Trophoblast cell (in vitro differentiated cells and primary cell): ENCODE data around the gene GRHPR.

Experiments used
- DNase-seq, 2 donors: peaks; one replicate each; pipeline ENCODE4 v3.0.0-alpha.2; 2016
- H2AFZ ChIP-seq: 2 replicates; pipeline ENCODE4 v1.6.1; 2013; ENCODE audit warnings: low read length, moderate library complexity, mild to moderate bottlenecking; ENCODE audit not compliant: insufficient read depth, poor library complexity
- H2AK5ac ChIP-seq: 2 replicates; pipeline ENCODE4 v1.6.1; 2013; ENCODE audit warnings: mild to moderate bottlenecking, low read length
- H2BK120ac ChIP-seq: 2 replicates; pipeline ENCODE4 v1.6.1; 2013; ENCODE audit warnings: low read length, mild to moderate bottlenecking, moderate library complexity; ENCODE audit not compliant: insufficient read depth, poor library complexity
- H2BK12ac ChIP-seq: 2 replicates; pipeline ENCODE4 v1.6.1; 2013; ENCODE audit warnings: mild to moderate bottlenecking, low read length, moderate library complexity
- H2BK5ac ChIP-seq: 2 replicates; pipeline ENCODE4 v1.6.1; 2013; ENCODE audit warnings: low read length, low read depth, moderate library complexity, mild to moderate bottlenecking; ENCODE audit not compliant: poor library complexity
- H3K14ac ChIP-seq: 2 replicates; pipeline ENCODE4 v1.6.1; 2013; ENCODE audit warnings: mild to moderate bottlenecking, low read length
- H3K18ac ChIP-seq: 2 replicates; pipeline ENCODE4 v1.6.1; 2013; ENCODE audit warnings: mild to moderate bottlenecking, low read length
- H3K23ac ChIP-seq: 2 replicates; pipeline ENCODE4 v1.6.1; 2013; ENCODE audit warnings: low read length
- H3K27ac ChIP-seq: 2 replicates; pipeline ENCODE4 v1.5.1; 2013; ENCODE audit warnings: low read depth, mild to moderate bottlenecking, inconsistent platforms, low read length, moderate library complexity
- H3K27me3 ChIP-seq: 2 replicates; pipeline ENCODE4 v1.6.1; 2013; ENCODE audit warnings: inconsistent platforms, mild to moderate bottlenecking, low read length, moderate library complexity; ENCODE audit not compliant: insufficient read depth
- H3K36me3 ChIP-seq, 2 experiments: 1 replicate in 1 of 2; 2 replicates in 1 of 2; pipeline ENCODE4 v1.6.1; 2013; ENCODE audit warnings: low read length in 2 of 2, mild to moderate bottlenecking in 2 of 2, moderate library complexity in 1 of 2; ENCODE audit not compliant: insufficient read depth in 2 of 2, control insufficient read depth in 1 of 2
- H3K4ac ChIP-seq: 2 replicates; pipeline ENCODE4 v1.6.1; 2013; ENCODE audit warnings: low read depth, mild to moderate bottlenecking, low read length, moderate library complexity
- H3K4me1 ChIP-seq, 2 experiments: 1 replicate in 1 of 2; 2 replicates in 1 of 2; pipeline ENCODE4 v1.6.1; 2013; ENCODE audit warnings: low read length in 2 of 2, mild to moderate bottlenecking in 2 of 2, moderate library complexity in 1 of 2; ENCODE audit not compliant: insufficient read depth in 2 of 2, control insufficient read depth in 1 of 2
- H3K4me2 ChIP-seq: 2 replicates; pipeline ENCODE4 v1.6.1; 2013; ENCODE audit warnings: inconsistent platforms, mild to moderate bottlenecking, low read length, moderate library complexity
- H3K4me3 ChIP-seq: 2 replicates; pipeline ENCODE4 v1.5.1; 2013; ENCODE audit warnings: mild to moderate bottlenecking, low read depth, low read length, inconsistent platforms
- H3K79me1 ChIP-seq: one replicate; pipeline ENCODE4 v1.6.1; 2013; ENCODE audit warnings: low read length
- H3K79me2 ChIP-seq: 2 replicates; pipeline ENCODE4 v1.6.1; 2013; ENCODE audit warnings: low read length, mild to moderate bottlenecking; ENCODE audit not compliant: control insufficient read depth, insufficient read depth, poor library complexity
- H3K9ac ChIP-seq: 2 replicates; pipeline ENCODE4 v1.6.1; 2013; ENCODE audit warnings: mild to moderate bottlenecking, low read length
- H3K9me3 ChIP-seq: 2 replicates; pipeline ENCODE4 v1.6.1; 2013; ENCODE audit warnings: low read depth, mild to moderate bottlenecking, control low read depth, inconsistent platforms, low read length; ENCODE audit not compliant: insufficient read depth
- H4K12ac ChIP-seq: 2 replicates; pipeline ENCODE4 v1.6.1; 2013; ENCODE audit warnings: low read depth, mild to moderate bottlenecking, low read length, moderate library complexity
- H4K8ac ChIP-seq: 2 replicates; pipeline ENCODE4 v1.6.1; 2013; ENCODE audit warnings: low read depth, mild to moderate bottlenecking, low read length, moderate library complexity
- H4K91ac ChIP-seq: one replicate; pipeline ENCODE4 v1.6.1; 2013; ENCODE audit warnings: low read depth, mild to moderate bottlenecking, low read length, moderate library complexity
- WGBS: extraction: QIAGEN DNeasy Blood & Tissue Kit; methylation state at CpG from one replicate; pipeline ENCODE4 v1.1.7; 2013; ENCODE audit warnings: missing lambda C conversion rate; ENCODE audit not compliant: insufficient read length, insufficient coverage; ENCODE audit errors: extremely low coverage; 5-methylcytosine and 5-hydroxymethylcytosine counted together

The GRHPR gene

GRCh38 chr9:37447111-37447510 is 24.6 kb downstream of the GRHPR start:
- H2AFZ ChIP-seq: no peak overlapping the region
- no peak overlapping the region for H3K9ac ChIP-seq
- H3K79me2 ChIP-seq: peaks cover 1% of the 10 kb centered on the region
- H3K79me1 ChIP-seq: no peaks in the 10 kb centered on the region
- H3K4me2 ChIP-seq: no peak overlapping the region
- no peaks in the 10 kb centered on the region for H3K27me3 ChIP-seq
- H3K36me3 ChIP-seq: peaks cover 7 to 10% of the 10 kb centered on the region in 2 experiments
- no peak for DNase-seq
- no peak overlapping the region for H4K8ac ChIP-seq
- no peak overlapping the region for H2AK5ac ChIP-seq
- H2BK120ac ChIP-seq: no peak overlapping the region
- H3K14ac ChIP-seq: no peak overlapping the region
- H2BK5ac ChIP-seq: no peak overlapping the region
- H3K27ac ChIP-seq: no peak overlapping the region
- no peak overlapping the region for H3K4ac ChIP-seq
- H3K23ac ChIP-seq: no peak overlapping the region
- H4K12ac ChIP-seq: no peak overlapping the region
- H4K91ac ChIP-seq: no peak overlapping the region
- H3K4me1 ChIP-seq: no peaks in the 10 kb centered on the region
- H3K9me3 ChIP-seq: no peaks in the 10 kb centered on the region
- no peak overlapping the region for H3K4me3 ChIP-seq
- no peak overlapping the region for H2BK12ac ChIP-seq
- H3K18ac ChIP-seq: no peak overlapping the region

GRCh38 chr9:37449862-37450632 is 27.6 kb downstream of the GRHPR start:
- peaks cover 0 to 1% of the 10 kb centered on the region in 2 experiments for H3K4me1 ChIP-seq
- H3K4ac ChIP-seq: no peak overlapping the region
- no peak overlapping the region for H3K18ac ChIP-seq
- no peak overlapping the region for H2BK12ac ChIP-seq
- no peak overlapping the region for H3K9ac ChIP-seq
- H3K27me3 ChIP-seq: no peaks in the 10 kb centered on the region
- H2AFZ ChIP-seq: no peak overlapping the region
- no peak overlapping the region for H2BK5ac ChIP-seq
- no peak overlapping the region for H4K12ac ChIP-seq
- H2BK120ac ChIP-seq: no peak overlapping the region
- H3K79me1 ChIP-seq: no peaks in the 10 kb centered on the region
- no peak overlapping the region for H3K4me3 ChIP-seq
- H3K9me3 ChIP-seq: no peaks in the 10 kb centered on the region
- WGBS: no CpG with 5 or more reads among the region's 12 CpGs
- no peak overlapping the region for H3K14ac ChIP-seq
- no peak overlapping the region for H4K8ac ChIP-seq
- no peak for DNase-seq
- H3K79me2 ChIP-seq: no peaks in the 10 kb centered on the region
- no peak overlapping the region for H3K23ac ChIP-seq
- H3K36me3 ChIP-seq: peaks cover 3 to 7% of the 10 kb centered on the region in 2 experiments
- no peak overlapping the region for H3K4me2 ChIP-seq
- H2AK5ac ChIP-seq: no peak overlapping the region
- H3K27ac ChIP-seq: no peak overlapping the region
- H4K91ac ChIP-seq: no peak overlapping the region

DNA sequence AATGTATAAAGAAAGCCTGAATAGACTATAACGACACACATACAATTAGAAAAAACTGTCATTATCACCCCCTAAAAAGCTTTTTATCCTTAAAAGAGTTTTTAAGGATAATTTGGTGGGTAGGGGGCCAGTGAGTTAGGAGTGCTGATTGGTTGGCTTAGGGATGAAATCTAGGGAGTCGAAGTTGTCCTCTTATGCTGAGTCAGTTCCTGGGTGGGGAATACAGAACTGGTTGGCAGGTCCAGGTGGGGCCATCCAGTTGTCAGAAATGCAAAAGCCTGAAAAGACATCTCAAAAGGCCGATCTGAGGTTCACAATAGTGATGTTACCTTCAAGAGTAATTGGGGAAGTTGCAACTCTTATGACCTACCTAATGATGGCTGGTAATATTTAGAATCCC is 29.1 kb downstream of the GRHPR start:
- Histone ChIP-seq H2AK5ac (no peak overlapping the region), H3K23ac (no peak overlapping the region), H3K27ac (no peak overlapping the region), H3K4me1 (peaks cover 0 to 1% of the 10 kb centered on the region in 2 experiments), H3K36me3 (peaks cover 3 to 8% of the 10 kb centered on the region in 2 experiments), H3K9ac (no peak overlapping the region), H3K4ac (no peak overlapping the region), H2AFZ (no peak overlapping the region), H2BK12ac (no peak overlapping the region), H3K4me2 (no peak overlapping the region), H3K4me3 (no peak overlapping the region), H3K14ac (no peak overlapping the region), H4K8ac (no peak overlapping the region), H3K9me3 (no peaks in the 10 kb centered on the region), H4K12ac (no peak overlapping the region), H3K18ac (no peak overlapping the region), H4K91ac (no peak overlapping the region), H2BK120ac (no peak overlapping the region), H3K79me1 (no peaks in the 10 kb centered on the region), H2BK5ac (no peak overlapping the region), H3K79me2 (no peaks in the 10 kb centered on the region), H3K27me3 (no peaks in the 10 kb centered on the region)
- WGBS: no CpG with 5 or more reads among the region's 3 CpGs
- DNase-seq: no peak

- H3K14ac ChIP-seq: no peak overlapping the region
- no peak overlapping the region for H3K18ac ChIP-seq
- no peak overlapping the region for H2AFZ ChIP-seq
- no peak overlapping the region for H2BK120ac ChIP-seq
- H3K27me3 ChIP-seq: no peaks in the 10 kb centered on the region
- no CpG with 5 or more reads among the region's 1 CpG for WGBS
- no peak overlapping the region for H3K9ac ChIP-seq
- no peak overlapping the region for H2AK5ac ChIP-seq
- no peaks in the 10 kb centered on the region for H3K79me2 ChIP-seq
- H2BK5ac ChIP-seq: no peak overlapping the region
- H4K12ac ChIP-seq: no peak overlapping the region
- no peak overlapping the region for H3K4me2 ChIP-seq
- H4K8ac ChIP-seq: no peak overlapping the region
- H2BK12ac ChIP-seq: no peak overlapping the region
- peaks cover 3 to 8% of the 10 kb centered on the region in 2 experiments for H3K36me3 ChIP-seq
- no peaks in the 10 kb centered on the region for H3K79me1 ChIP-seq
- DNase-seq: no peak
- no peaks in the 10 kb centered on the region for H3K9me3 ChIP-seq
- H3K4ac ChIP-seq: no peak overlapping the region
- H3K4me3 ChIP-seq: no peak overlapping the region
- no peak overlapping the region for H4K91ac ChIP-seq
- no peak overlapping the region for H3K27ac ChIP-seq
- peaks cover 0 to 1% of the 10 kb centered on the region in 2 experiments for H3K4me1 ChIP-seq
- H3K23ac ChIP-seq: no peak overlapping the region
Observed at GRCh38 chr9:37452611-37453010, 30.1 kb downstream of the GRHPR start.
